Kidney epithelial cell (primary cell): ENCODE measurements around the gene ADAMTS1. TPM values are rescaled to one million over a fixed set of nuclear protein-coding genes. Genes with fewer than 3 reads are reported as not detected.

ENCODE experiments used
- DNase-seq: peaks from one replicate; pipeline ENCODE4 v3.0.0-alpha.2; 2010; ENCODE audit warnings: low read depth
- H3K27me3 ChIP-seq: 2 replicates; pipeline ENCODE4 v1.6.0; 2011; ENCODE audit warnings: low read length; ENCODE audit not compliant: control insufficient read depth, insufficient read depth
- H3K36me3 ChIP-seq: 2 replicates; pipeline ENCODE4 v1.5.1; 2011; ENCODE audit warnings: low read length; ENCODE audit not compliant: control insufficient read depth, insufficient read depth
- H3K4me3 ChIP-seq: 2 replicates; pipeline ENCODE4 v1.5.1; 2011; ENCODE audit warnings: low read depth, mild to moderate bottlenecking, control low read depth, low read length
- CTCF ChIP-seq: IDR thresholded peaks from 2 replicates; pipeline ENCODE4 v1.5.1; 2011; ENCODE audit warnings: mild to moderate bottlenecking, moderate library complexity, low read length, control low read depth, inconsistent platforms; ENCODE audit not compliant: insufficient read depth, poor library complexity, severe bottlenecking
- total RNA-seq: library from RNA; depleted of rRNA; stranded (reverse); fragments of >200 nt; gene quantifications from 2 replicates; pipeline ENCODE4 v1.2.3, GENCODE V29; 2015

Gene ADAMTS1
- total RNA-seq, 1 donor from 2014 or later: 27.1 TPM

- H3K4me3 ChIP-seq: no peak overlapping the region
- H3K27me3 ChIP-seq: no peaks in the 10 kb centered on the region
- no peak for TF ChIP-seq CTCF
- DNase-seq: no peak
- no peaks in the 10 kb centered on the region for H3K36me3 ChIP-seq
These were observed 30.0 kb downstream of the ADAMTS1 start for GRCh38 chr21:26815197-26815596.

- no peak for DNase-seq
These were observed 30.8 kb downstream of the ADAMTS1 start for GRCh38 chr21:26814386-26814785.

GRCh38 chr21:26813426-26813998, 31.7 kb downstream of the ADAMTS1 start:
- Histone ChIP-seq H3K36me3 (no peaks in the 10 kb centered on the region), H3K4me3 (no peak overlapping the region), H3K27me3 (no peaks in the 10 kb centered on the region)
- no peak for DNase-seq
- no peak for TF ChIP-seq CTCF

More at GRCh38 chr21:26814386-26814785, 30.8 kb downstream of the ADAMTS1 start:
- Histone ChIP-seq H3K27me3 (no peaks in the 10 kb centered on the region), H3K36me3 (no peaks in the 10 kb centered on the region), H3K4me3 (no peak overlapping the region)
- no peak for TF ChIP-seq CTCF

DNA sequence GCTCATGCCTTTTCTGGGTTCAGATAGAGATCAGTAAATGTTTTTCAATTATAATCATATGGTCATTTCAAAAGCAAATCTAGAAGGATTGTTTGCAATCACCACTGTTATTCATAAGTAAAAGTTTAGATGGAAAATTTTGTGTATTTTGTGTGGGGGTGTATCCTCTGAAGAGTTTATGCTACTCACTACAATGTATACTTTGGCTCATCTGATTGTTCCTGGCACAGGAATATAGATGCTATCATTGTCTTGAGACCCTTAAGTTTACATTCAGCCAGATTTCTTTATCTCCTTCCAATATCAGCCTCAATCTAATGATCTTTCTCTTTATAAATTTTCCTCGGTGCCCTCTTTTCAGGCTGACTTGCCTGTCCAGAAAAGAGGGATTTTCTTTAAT, 33.0 kb downstream of the ADAMTS1 start:
- TF ChIP-seq CTCF: no peak
- Histone ChIP-seq H3K36me3 (no peaks in the 10 kb centered on the region), H3K4me3 (no peak overlapping the region), H3K27me3 (no peaks in the 10 kb centered on the region)
- no peak for DNase-seq

- no peaks in the 10 kb centered on the region for H3K27me3 ChIP-seq
- TF ChIP-seq CTCF: no peak
- no peak for DNase-seq
- H3K36me3 ChIP-seq: no peaks in the 10 kb centered on the region
- no peak overlapping the region for H3K4me3 ChIP-seq
These were observed 33.7 kb downstream of the ADAMTS1 start for GRCh38 chr21:26811482-26811881.

GRCh38 chr21:26810676-26811415, 34.4 kb downstream of the ADAMTS1 start:
- no peak for TF ChIP-seq CTCF
- Histone ChIP-seq H3K36me3 (no peaks in the 10 kb centered on the region), H3K27me3 (no peaks in the 10 kb centered on the region), H3K4me3 (no peak overlapping the region)
- DNase-seq: no peak
